ENCODE results near the gene POU3F3.

Gene POU3F3

GRCh38 chr2:104862058-104862941, 8.4 kb downstream of the POU3F3 start:
- no peak for DNase-seq

DNA sequence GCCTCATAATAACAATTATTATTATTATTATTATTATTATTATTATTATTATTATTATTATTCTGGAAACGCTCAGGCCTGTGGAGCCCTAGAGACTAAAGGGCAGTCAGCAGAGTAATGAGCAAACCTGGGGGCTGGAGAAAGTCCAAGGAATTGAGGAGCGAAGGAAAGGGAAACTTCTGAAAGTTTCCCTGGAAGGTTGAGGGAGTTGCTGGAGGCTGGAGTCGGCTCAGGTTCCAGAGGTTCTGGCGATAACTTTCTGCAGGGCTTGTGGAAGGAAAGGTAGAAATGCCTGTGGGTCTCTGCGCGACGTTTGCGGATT, 9.2 kb downstream of the POU3F3 start:
- no peak for DNase-seq

DNA sequence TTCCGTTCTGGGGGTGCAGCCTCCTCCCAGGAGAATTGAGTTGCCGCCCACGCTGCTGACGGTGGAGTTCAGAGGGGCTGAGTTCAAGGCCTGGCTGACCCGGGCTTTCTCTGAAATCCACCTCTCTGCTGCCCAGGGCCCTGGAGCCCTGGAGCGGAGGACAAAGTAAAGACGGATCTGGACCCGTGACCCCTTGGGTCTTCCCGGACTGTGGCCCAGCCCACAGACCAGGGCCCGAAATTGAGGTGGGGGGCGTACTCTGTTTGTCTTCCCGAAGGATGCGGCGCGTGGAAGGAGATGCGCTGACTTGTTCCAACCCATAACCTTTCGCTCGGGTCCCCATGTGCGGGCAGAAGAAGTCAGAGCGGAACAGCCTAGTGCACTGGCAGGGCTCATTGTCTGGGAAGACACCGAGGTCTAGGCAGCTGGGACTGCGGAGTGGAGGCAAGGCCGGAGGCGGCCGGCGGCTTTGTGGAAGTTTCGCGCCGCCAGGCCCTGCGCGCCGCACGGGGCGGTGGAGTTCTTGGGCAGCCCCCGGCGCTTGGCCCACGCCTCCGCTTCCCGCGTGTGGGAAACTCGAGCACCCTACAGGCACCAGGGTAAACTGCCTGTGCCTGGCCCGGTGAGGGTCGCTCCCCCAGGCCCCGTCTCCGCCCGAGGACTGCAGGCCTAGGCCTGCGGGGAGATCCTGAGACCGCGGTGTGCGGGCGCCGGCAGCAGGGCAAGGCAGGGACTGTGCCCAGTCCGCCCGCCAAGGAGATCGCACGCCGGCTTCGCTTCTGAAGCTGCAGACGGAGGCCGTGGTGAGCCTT, 9.8 kb downstream of the POU3F3 start:
- DNase-seq = no peak

DNA sequence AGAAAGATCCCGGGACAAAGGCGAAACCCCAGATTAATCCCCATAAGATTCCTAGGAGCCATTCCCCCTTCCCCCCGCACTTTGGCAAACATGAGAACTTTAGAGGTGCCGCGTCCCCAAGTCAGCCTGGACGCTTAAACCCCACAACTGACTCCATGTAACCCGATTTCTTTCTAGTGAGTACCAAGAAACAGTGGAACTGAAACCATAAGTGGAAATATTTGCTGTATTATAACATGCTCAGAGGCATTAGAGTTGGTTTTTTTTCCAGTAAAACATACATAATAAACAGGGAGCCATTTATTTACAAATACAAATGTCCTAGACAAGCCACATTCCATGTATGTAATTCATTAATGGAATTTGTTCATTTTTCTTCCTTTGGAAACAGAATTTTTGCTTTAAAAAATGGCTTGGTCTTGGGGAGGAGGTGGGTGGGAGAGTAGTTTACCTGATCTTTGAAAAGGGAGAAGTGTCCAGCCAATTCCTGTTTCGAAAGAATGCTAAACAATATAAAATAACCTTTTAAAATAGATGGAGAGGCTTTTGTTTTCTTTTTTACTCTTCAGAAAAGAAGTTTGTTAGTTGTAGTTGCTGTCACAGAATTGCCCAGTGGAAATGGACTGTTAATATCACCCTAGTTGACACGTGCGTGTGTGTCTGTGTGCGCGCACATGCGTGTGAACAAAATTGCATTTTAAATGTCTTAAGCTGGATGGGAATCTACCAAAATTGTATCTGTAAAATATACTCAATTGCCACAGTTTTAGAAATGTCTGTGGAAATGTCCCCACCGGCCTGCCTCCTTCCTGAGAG, 10.6 kb downstream of the POU3F3 start:
- no peak for DNase-seq

- DNase-seq = no peak
These were observed 11.2 kb downstream of the POU3F3 start for GRCh38 chr2:104865096-104865470.

- DNase-seq = no peak
These were observed 12.4 kb downstream of the POU3F3 start for GRCh38 chr2:104866122-104866864.

- no peak for DNase-seq
These were observed 13.2 kb downstream of the POU3F3 start for GRCh38 chr2:104866883-104867812.

DNA sequence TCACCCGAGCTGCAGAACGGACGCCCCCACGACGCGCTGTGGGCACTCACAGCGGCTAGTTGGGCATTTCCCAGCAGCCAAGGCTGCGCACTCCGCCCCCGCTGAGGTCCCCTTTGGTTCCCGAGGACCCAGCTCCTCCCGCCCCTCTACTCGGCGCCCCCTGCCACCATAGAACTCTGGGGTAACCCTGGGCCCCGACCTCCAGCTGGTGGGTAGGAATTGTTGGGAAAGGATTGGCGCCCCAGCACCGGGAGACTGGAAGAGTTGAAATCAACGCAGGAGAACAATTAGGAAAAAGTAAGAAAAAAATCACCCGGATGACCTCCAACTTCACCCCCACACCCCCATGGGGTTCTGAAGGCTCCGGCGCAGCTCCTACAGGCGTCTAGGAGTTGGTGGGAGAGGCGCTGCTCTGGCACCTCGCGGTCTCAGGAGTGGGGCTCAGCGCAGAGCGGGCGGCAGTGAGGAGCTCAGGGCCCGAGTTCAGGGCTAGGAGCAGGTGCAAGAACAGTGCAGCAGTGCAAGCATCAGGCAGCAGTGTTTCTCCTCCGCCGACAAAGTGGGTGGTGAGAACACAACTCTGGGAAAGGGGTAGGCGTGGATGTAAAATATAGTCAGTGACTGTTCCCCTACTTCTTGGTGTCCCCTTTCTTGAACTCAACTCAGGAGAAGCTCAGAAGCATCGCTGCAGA, 14.0 kb downstream of the POU3F3 start:
- no peak for DNase-seq

DNA sequence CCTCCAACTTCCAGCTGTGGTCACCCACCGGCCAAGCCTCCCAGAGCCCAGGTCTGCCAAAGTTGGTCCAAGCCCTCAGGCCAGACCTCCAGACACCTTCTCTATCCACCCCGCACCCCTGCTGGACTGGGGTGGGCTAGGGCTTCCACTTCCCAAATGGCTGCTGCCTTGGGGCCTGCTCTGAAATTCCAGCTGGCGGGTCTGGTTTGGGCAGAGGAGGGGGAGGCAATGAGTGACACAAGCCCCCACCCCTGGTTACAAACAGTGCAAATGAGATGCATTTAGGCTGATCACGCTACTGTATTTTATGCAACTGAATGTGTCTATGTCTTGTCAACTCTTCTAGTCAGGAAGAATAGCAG, 14.6 kb downstream of the POU3F3 start:
- DNase-seq = no peak

- DNase-seq = no peak
These were observed 16.4 kb downstream of the POU3F3 start for GRCh38 chr2:104870100-104870975.

GRCh38 chr2:104871649-104871971, 17.7 kb downstream of the POU3F3 start:
- DNase-seq = no peak

DNA sequence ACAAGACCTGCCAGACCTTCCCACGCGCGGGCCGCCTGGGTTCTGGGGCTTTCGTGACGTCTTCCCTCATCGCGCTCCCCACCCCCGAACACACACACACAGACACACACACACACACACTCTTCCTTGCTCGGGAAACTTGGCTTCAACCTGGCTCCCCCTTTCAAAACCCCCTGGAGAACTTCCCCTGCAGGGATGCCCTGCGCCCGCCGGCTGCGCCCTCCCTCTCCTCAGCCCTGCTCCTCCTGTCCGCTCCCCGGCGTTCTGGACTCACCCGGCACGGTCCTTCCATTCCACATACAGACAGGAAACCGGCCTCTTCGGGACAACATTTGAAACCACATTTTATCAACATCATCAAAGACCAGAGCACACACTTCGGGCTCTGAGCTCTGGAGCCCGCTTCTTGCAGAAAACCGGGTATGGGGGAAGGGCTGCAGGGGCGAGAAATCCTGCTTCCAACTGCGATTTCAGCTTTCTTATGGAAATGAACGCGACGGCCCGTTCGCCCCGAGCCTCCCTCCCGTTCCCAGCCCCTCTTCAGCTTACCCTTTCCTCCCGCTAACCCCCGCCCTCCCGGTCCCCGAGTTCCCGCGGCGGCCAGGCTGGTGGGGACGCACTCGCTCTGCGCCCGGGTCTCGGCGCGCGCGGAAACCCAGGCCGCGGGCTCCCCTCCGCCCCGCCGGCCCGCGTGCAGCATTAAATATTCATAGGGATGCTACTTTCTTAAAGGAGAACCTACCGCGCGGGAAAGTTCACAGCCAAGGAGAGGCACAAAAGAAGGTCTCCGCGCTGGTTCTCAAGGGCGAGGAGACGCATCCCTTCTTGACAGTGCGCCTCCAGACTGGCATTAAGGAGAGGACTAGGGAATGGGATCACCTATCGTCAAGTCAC, 18.3 kb downstream of the POU3F3 start:
- no peak for DNase-seq

- peak; percentile 33 for DNase-seq
These were observed 19.2 kb downstream of the POU3F3 start for GRCh38 chr2:104872866-104873688.

DNA sequence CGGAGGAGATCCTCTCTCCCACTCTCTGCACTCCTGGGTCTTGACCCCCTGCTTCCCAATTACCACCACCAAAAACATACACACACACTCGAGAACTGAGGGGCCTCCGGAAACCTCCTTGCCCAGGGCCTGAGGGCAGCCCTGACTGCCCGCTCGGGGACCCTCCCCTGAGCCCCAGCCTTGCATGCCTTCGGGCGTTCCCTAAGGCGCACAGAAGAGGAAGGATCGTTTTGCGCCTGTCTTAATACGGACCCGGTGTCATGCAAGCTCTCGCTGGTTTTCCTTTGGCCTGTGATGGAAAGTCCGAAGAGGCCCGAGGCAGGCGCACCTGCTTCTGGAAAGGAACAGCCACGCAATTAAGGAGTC, 19.8 kb downstream of the POU3F3 start:
- no peak for DNase-seq

DNA sequence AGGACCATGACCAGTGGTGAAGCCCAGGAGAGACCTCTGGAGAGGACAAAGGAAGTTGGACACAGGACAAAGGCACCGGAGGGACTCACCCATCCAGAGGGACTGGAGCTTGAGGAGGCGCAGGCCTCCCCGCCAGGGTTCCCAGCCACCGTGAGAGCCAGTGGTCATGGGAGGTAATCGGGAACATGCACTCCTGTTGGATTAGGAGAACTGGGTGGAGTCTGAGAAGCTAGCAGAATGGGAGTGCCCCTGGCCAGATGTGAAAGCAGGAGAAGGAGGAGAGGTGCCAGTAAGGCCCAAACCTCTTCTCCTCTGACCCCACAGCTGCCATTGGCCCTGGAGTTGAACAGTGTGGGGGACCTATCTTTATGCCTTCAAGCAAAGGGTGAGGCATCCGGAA, 20.3 kb downstream of the POU3F3 start:
- DNase-seq = no peak

- DNase-seq = no peak
These were observed 21.3 kb downstream of the POU3F3 start for GRCh38 chr2:104875262-104875661.

GRCh38 chr2:104876606-104877570, 23.0 kb downstream of the POU3F3 start:
- DNase-seq = no peak

All from stimulated activated CD4-positive, alpha-beta T cell treated with anti-CD3 and anti-CD28 coated beads, Interleukin-4, amount 100 ng/mL, for 24 hours (primary cell).